ENCODE measurements around the gene FLRT1.

The FLRT1 gene

DNA sequence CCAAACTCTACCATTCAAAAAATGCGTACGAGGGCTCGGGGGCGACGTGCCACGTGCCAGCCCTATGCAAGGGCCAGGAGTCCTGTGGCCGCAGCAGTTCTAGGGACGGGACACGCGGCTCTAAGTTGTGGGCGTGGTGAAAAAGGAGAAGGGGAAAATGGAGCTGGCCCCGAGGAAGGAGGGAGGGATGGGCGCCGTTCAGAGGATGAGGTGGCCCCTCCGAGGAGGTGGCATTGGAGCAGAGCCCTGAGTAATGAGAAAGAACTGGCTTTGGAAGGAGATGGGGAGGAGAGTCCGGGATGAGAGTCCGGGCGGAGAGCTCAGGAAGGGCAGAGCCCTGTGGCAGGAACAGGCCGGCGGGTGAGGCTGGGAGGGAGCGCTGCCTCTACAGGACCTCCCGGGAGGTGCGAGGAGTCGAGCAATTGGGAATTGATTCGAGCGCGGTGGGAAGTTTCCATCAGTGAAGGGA is 28.5 kb upstream of the FLRT1 start:
- DNase-seq (ENCODE audit: low read depth): peak; percentile 5

DNA sequence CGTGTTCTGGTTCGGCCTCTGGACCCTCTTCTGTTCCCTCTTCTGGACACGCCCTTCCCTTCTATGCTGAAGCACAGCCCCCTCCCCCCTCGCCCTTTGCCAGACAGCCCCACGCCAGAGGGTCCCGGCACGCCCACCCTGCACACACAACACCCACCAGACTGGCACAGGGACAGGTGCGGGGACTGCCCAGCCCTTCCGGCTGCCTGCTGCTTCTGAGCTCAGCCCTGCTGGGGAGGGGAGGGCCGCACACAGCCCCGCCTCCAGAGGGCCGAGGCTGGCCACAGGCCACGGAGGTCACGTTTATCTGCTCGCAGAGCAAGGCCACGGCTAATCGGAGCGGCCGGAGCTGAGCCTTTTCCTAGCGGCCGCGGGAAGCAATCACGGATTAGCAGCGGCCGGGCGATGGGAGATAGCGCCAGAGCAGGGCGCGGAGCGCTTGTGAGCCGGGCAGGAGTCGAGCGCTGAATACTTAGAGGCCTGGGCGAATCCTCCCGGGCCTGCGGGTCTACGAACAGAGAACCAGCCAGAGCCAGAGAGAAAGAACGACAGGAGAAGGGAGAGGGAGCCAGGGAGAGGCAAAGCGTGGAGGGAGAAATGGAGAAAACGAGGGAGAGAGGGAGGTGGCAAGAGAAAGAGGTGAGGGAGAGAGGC is 28.0 kb upstream of the FLRT1 start:
- peak; percentile 16 for DNase-seq (ENCODE audit: low read depth)

DNA sequence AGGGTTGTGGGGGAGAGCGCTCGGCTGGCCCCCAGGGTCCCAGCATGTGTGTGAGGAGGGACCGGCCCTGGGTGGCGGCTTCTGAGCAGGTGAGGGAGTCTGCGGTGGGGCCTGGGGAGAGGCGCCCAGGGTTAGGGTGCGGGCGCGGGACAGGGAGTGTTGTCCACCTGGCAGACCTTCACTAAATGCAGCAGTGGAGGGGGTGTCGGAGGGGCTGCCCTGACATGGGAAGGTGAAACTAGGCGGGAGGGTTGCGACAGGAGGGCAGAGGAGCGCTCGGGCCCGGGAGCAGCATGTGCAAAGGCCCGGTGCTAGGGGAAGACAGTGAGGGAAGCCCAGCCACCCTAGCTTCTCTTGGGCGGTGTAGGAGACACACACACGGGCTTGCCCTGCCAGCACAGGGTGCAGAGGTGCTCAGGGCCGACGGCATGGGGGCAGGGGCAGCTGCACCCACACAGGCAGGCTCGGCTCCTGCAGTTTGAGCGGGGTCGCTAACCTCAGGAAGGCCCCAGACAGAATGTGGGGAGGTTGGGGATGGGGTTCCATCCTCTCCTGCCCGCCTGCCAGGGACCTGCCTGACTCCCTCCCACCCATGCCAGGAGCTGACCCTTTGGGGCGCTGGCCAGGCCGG is 27.3 kb upstream of the FLRT1 start:
- DNase-seq (ENCODE audit: low read depth): no peak

DNA sequence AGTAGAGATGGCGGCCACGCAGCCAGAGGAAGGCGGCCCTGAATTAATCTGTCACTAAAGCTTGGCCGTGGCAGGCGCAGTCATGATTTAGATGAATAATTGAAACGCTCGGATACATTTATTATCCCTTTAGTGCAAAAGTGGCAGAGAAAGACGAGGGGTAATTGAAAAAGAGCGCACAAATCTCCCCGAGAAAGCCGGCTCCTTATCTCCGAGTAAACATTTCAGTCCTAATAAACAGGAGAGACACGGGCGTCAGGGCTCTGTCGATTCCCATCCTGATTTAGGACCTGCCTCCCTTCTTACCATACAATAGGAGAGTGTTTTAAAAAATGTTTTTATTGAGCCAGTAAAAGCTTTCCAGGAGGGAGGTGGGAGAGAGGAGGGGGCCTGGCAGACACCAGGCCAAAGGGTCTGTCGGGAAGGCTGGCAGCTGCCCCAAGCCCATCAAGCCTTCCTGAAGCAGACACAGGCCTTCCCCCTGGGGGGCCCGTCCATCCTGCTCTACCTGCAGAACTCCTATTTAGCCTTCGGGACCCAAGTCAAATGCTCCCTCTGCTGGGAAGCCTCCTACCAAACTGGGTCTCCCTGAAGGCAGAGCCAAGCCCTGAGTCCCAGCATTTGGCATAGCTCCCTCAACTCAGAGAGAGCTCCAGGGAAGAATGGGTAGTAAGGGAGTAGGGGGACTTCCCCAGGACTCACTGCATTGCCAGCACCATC is 26.7 kb upstream of the FLRT1 start:
- DNase-seq (ENCODE audit: low read depth): no peak

DNA sequence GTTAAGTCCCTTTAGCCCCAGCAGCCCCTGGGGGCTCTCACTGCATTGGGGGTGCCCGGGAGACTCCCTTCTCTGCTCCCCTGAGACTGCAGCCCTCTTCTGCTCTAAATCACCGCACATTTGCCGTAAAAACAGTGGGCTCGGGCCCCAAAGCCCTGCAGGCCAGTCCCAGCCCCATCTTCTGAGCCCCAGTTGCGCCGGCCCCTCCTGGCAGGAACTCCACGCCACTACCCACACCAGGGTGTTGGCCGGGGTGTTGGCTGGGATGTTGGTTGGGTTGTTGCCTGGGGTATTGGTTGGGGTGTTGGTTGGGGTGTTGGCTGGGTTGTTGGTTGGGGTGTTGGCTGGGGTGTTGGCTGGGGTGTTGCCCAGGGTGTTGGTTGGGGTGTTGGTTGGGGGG is 26.0 kb upstream of the FLRT1 start:
- no peak for DNase-seq (ENCODE audit: low read depth)

DNA sequence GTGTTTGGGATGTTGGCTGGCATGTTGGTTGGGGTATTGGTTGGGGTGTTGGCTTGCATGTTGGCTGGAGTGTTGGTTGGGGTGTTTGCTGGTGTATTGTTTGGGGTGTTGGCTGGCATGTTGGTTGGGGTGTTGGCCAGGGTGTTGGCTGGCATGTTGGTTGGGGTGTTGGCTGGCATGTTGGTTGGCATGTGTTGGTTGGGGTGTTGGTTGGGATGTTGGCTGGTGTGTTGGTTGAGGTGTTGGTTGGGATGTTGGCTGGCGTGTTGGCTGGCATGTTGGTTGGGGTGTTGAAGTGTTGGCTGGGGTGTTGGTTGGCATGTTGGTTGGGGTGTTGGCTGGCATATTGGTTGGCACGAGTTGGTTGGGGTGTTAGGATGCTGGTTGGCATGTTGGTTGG is 24.9 kb upstream of the FLRT1 start:
- DNase-seq (ENCODE audit: low read depth): no peak

DNA sequence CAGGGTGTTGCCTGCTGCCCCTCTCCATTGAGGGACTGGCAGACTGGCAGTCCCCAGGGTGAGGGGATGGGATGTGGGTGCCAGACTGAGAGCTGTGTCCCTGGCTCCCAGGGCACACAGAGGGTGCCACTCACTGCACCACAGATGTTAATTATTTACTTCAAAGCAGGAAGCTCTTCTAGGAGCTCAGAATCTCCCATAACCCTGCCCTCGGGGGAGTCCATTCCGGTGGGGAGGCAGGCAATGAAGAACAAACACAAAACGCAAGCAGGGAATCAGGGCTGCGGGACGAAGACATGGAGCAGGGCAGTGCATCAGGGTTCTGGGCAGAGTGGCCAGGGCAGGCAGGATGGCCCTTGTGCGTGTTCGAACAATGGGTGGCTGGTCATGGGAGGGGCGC is 24.4 kb upstream of the FLRT1 start:
- DNase-seq (ENCODE audit: low read depth): no peak

DNA sequence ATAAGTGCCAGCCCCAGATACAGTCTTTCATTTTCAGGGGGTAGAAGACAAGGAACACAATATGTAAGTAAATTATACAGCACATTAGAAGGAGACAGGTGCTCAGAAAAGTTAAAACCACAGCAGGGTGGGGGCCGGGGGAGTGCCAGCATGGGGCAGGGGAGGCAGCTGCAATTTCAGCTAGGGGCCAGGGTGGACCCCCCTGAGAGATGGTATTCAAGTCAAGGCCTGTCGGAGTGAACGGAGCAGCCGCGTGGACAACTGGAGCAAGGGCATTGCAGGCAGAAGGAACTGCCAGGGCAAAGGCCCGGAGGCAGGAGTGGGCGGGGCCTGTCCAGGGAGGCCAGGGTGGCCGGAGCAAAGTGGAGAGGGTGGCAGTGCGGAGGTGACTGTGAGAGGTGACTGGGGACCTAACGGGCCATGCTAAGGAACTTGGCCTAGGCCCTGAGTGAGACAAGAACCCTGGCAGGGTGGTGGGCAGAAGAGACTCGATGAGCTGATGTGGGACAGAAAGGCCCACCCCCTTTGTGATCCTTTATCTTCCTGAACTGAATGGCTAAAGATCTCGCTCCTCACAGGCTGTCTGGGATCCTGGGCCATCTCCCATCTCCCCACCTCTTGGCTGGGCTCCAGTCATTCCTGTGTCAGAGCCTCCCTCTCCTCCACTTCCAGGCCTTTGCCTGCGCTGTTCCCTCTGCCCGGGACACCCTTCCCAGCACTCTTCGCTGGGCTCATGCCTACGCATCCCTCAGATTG is 22.4 kb upstream of the FLRT1 start:
- DNase-seq (ENCODE audit: low read depth): no peak

DNA sequence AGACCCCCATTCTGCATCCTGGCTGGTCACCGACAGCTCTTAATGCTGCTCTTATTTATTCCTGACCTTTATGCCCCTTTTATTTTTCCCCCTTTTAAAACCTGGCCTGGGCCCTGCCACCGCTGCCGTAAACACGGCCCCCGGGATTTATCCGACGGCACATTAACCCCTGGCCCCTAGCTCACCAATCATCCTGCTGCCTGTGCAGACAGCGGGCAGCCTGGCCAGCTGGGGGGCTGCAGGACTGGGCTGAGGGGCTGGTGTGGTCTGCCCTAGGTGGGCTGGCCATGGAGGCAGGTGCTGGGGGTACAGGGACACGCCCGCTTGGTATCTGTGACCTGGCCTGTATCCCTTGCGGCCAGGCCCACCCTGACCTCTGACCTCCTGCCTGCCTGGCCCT is 21.4 kb upstream of the FLRT1 start:
- no peak for DNase-seq (ENCODE audit: low read depth)

DNA sequence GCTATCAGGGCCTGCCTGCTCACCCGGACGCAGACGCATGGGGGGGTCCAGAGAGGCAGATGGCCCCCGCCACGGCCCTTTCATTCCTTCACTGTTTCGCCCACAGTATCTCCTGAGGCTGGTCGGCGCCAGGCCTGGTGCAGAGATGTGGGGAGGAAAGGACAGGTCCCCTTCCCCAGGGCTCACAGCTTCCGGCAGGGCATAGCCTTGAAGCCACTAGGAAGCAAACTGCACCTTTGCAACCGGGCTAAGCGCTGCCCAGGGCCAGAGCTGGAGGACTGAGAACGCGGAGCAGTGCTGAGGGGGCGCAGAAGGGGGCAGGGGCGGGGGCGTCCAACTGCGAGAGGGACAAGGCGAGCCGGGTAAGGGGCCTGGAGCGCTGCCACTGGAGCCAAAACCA is 20.2 kb upstream of the FLRT1 start:
- DNase-seq (ENCODE audit: low read depth): no peak

DNA sequence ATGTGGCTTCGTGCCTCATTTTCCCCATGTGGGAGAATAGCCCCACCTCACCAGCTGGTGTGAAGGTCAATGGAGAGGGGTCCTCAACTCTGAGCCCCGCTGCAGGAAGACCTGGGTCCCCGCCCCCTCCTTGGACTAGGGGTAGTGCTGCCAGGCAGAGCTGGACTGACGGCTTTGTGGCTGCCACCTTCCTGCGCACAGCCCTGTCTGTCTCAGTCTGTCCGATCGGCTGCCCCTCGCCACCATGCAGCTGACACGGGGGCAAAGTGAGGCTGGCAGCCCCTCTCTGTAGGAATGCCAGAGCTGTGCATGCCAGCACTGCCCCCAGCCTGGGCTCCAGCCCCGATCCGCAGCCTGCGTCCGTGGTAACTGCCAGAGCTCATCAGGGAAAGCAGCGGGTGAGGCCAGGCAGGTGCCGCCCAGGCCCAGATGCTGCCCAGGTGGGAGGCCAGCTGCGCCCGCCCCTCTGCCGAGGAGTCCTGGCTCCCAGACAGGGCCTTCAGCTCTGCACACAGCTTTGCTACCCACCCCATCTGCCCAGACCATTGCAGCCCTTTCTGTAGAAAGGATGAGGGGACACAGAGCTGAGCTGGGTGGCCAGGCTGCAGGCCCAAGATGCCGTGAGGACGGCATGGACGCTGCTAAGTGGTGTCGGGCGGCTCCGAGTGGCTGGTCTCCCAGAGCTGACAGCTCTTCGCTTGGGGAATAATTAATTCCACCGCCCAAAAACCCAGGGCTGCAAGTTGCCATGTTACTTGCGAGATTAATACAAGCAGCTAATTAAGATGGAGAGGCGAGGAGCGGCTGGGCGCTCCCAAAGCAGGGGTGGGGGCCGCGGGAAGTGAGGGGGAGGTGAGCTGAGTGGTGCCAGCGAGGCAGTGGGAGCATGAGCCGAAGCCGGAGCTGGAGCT is 19.5 kb upstream of the FLRT1 start:
- no peak for DNase-seq (ENCODE audit: low read depth)

DNA sequence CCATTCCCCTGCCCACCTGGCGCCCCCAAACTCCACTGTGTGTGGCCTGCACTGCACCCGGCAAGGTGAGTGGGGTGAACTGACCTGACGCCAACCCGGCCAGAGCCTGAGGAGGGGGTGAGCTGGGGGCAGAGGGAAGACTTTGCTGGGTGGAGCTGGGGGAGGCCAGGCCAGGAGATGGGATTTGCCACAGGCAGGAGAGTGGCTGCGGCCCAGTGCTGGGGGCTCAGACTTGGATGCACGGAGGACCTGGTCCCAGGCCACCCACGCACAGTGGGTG is 17.8 kb upstream of the FLRT1 start:
- no peak for DNase-seq (ENCODE audit: low read depth)

DNA sequence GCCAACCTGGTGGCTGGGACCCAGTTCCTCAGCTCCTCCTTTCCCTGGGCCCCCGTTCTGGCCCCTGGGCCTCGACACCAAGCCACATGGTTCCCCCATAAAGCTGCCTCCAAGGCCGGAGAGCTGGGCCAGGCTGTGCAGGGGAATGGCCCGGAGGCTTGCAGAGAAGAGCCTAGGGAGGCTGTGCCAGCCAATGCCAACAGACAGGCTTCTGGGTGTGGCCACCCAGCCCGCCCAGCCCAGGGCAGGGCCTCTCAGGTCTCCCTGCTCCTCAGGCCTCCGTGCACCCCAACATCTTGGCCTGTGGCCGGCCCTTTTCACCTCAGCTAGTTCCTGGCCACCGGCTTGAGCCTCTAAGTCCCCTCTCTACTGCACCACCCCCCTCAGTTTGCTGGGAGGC is 17.4 kb upstream of the FLRT1 start:
- no peak for DNase-seq (ENCODE audit: low read depth)

DNA sequence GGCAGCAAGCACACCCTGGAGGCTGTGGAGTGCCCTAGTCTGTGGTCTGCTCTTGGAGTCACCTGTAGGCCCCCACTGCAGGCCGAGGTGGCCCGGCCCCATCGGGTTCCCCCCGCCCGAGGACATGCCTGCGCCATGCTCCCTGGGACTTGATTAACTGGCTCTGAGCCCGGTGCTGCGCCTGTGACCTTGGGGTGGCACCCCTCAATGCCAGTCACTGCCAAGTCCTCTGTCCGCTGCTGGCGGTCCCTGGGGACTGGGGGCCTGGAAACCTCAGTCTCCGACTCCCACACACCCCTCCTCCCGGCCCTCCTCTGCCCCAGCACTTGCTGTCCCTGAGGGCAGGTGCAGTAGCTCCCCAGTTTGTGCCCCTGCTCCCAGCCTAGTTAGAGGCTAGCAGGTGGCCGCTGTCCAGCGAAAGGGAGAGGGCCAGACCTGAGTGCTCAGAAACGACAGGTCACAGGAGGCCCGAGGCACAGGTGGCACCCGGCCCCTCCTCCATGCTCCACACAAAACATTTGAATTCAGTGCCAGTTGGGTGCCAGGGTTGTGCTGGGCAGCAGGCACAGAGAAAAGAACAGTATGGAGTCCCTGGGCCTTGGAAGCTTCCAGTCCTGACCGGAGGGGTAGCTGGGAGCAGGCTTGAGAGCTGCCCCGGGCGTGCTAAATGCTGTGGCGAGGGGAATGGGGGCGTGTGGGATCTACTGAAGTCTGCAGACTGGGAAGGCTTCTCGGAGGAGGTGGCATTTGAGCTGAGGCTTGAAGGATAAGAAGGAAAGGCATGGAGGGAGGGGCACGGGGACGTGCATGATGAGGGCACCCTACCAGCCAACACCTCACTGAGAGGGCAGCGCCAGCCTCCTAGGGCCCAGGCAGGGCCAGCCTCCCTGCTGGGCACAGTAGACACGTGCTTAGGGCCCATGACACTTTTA is 16.4 kb upstream of the FLRT1 start:
- DNase-seq (ENCODE audit: low read depth): no peak

DNA sequence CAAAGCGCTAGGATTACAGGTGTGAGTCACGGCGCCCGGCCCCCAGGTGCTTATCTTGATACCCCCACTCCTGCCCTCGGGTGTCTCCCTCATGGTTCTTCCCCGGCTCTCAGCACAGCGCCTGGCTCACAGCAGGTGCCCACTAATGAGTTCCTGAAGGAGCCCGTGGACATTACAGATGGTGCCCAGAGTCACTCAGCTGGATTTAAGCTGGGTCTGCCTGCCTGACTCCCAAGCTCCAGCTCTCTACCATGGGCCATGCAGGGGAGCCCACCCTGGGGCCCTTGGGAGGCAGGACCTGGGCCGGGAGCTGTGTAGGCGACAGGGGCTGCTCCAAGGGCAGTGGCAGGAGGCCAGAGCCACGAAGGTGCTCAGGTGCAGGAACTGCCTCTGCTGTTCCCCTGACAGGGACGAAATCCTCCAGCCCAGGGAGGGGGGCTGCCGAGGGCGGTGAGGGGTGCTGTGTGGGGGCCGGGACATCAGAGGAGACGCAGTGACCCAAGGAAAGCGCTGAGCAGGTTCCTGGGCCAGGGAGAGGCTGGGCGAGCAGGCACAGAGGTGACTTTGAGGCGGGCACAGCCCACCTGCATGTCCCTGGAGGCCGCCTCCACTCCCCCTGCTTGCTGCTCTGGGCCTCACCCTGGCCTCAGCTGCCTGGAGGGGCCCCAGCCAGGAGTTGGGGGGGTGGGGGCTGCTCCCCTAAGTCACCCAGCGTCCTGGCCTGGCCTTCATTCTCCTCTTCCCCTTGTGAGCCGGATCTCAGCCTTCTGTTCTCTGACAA is 14.6 kb upstream of the FLRT1 start:
- DNase-seq (ENCODE audit: low read depth): no peak

DNA sequence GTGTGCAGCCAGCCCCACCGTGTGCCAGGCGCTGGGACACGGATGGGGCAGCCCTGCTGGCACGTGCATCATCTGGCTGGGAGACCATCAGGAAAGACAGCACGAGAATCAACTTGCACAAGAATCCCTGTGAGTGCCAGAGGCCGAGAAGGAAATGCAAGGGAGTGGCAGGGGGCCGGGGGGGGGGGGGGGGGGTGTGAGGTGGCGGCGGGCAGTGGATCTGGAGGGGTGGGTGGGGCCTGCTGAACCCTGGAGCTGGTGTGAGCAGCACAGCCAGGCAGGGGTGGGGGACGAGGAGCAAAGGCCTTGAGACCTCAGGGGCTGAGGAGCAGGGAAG is 14.0 kb upstream of the FLRT1 start:
- DNase-seq (ENCODE audit: low read depth): no peak

DNA sequence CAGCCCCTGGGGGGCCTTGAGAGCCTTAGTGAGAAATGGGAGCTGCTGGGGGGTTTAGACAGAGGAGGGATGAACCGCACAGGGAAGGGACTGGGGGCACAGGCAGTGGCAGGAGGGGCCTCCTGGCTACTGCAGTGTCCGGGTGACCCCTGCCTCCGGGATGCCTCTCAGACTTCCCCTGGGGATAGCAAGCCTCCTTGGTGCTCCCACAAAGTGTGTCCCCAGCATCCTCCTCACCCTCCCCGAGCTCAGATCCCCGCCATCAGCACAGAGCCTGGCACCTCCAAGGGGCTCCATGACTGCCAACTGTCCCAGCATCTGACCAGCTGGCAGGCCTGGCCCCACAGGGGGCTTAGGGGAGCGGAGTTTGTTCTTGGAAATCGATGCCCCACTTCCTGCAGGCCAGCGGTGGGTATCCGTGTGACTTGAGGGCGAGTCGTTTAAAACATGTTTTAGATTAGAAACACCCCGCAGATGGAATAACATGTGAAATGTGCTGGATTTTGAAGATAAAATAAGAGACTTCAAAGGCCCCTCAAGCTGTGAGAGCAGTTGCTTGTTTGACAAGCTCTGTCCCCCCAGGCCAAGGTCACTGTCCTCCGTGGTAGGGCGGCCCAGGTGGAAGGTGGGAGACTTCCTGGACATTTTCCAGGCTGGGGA is 13.5 kb upstream of the FLRT1 start:
- DNase-seq (ENCODE audit: low read depth): no peak

DNA sequence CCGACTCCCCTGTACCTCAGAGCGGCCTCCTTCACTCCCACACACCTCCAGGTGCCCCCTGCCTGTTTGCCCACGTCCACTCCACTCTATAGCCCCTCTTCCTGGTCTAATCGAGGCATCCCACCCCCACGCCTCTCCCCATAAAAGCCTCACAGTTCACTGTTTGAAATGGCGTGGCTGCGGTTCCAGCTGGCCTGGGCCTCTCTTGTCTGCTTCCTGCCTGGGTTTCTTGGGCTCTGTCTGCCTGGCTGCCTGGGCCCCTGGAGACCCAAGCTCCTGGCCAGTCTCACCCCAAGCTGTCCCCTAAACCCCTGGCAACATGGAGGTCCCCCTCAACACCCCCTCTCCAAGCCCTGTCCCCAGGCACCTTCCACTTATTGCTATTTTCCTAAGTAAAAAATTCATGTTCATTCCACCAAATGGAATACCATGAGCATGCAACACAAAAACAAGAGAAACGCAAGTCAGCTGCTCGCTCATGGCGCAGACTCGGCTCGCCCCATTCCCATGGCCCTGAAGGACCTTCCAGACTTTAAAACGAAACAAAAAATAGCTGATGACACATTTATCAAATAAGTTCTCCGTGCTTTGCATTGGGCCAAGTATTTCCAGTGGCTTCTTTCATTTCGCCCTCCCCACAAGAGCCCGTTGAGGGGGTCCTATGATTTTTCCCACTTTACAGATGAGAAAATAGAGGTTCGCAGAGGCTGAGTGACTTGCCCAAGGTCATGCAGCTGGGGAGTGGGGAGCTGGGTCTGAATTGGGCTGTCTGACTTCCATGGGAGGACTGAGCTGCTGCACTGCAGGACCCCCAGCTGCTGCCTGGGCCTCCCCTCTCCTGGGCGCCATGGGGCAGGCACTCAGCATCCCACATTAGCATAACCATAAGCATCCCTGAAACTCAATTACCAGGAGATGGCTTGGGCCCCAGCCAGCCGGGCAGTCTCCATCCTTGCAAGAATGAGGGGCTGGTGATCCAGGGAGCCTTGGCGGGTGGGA is 11.7 kb upstream of the FLRT1 start:
- DNase-seq (ENCODE audit: low read depth): no peak
